HEK293T (cell line): ENCODE measurements around the gene AGTRAP.

Experiments
- CTCF ChIA-PET: fragments of 350-600 bp; formaldehyde crosslinking; extraction: SDS; loops from one replicate; lab custom pipeline; 2021; ENCODE audit warnings: antibody characterized with exemption, inconsistent platforms; lab: Yijun Ruan, JAX
- POLR2A ChIA-PET: fragments of 350-600 bp; formaldehyde crosslinking; extraction: SDS; loops from one replicate; lab custom pipeline; 2020; ENCODE audit warnings: antibody characterized with exemption, inconsistent platforms; lab: Yijun Ruan, JAX
- DNase-seq: peaks from one replicate; pipeline ENCODE4 v3.0.0; 2012; ENCODE audit warnings: mixed read lengths; ENCODE audit errors: extremely low spot score
- ARNT ChIP-seq: fragments of 450-650 bp; IDR thresholded peaks from 2 replicates; pipeline ENCODE4 v1.6.1; 2017; ENCODE audit warnings: mild to moderate bottlenecking
- BHLHE40 ChIP-seq: fragments of 450-650 bp; IDR thresholded peaks from 2 replicates; pipeline ENCODE4 v1.6.1; 2016; ENCODE audit warnings: mild to moderate bottlenecking, moderate library complexity, borderline replicate concordance
- CTBP1 ChIP-seq: fragments of 450-650 bp; IDR thresholded peaks from 2 replicates; pipeline ENCODE4 v1.6.1; 2016; ENCODE audit warnings: borderline replicate concordance
- ELF4 ChIP-seq: fragments of 450-650 bp; IDR thresholded peaks from 2 replicates; pipeline ENCODE4 v1.6.1; 2017; ENCODE audit warnings: antibody characterized with exemption
- FOXA1 ChIP-seq: fragments of 450-650 bp; IDR thresholded peaks from 2 replicates; pipeline ENCODE4 v1.6.1; 2016; ENCODE audit warnings: mild to moderate bottlenecking
- FOXK2 ChIP-seq: fragments of 450-650 bp; IDR thresholded peaks from 2 replicates; pipeline ENCODE4 v1.6.1; 2016; ENCODE audit warnings: mild to moderate bottlenecking
- FOXM1 ChIP-seq: fragments of 450-650 bp; IDR thresholded peaks from 2 replicates; pipeline ENCODE4 v1.6.1; 2017; ENCODE audit warnings: mild to moderate bottlenecking, borderline replicate concordance
- HDGF ChIP-seq: fragments of 450-650 bp; IDR thresholded peaks from 2 replicates; pipeline ENCODE4 v1.6.1; 2017; ENCODE audit warnings: antibody characterized with exemption, borderline replicate concordance
- L3MBTL2 ChIP-seq: fragments of 450-650 bp; conservative IDR thresholded peaks from 2 replicates; pipeline ENCODE4 v1.6.1; 2016; ENCODE audit warnings: mild to moderate bottlenecking
- LEF1 ChIP-seq: fragments of 450-650 bp; IDR thresholded peaks from 2 replicates; pipeline ENCODE4 v1.6.1; 2017; ENCODE audit warnings: mild to moderate bottlenecking, borderline replicate concordance
- NFRKB ChIP-seq: fragments of 450-650 bp; IDR thresholded peaks from 2 replicates; pipeline ENCODE4 v1.6.1; 2016; ENCODE audit warnings: mild to moderate bottlenecking, moderate library complexity
- SP1 ChIP-seq: fragments of 450-650 bp; IDR thresholded peaks from 2 replicates; pipeline ENCODE4 v1.6.1; 2017
- SUZ12 ChIP-seq: fragments of 450-650 bp; IDR thresholded peaks from 2 replicates; pipeline ENCODE4 v1.6.1; 2016; ENCODE audit warnings: mild to moderate bottlenecking
- TARDBP ChIP-seq: fragments of 450-650 bp; IDR thresholded peaks from 2 replicates; pipeline ENCODE4 v1.6.1; 2016
- ZNF384 ChIP-seq: fragments of 450-650 bp; IDR thresholded peaks from 2 replicates; pipeline ENCODE4 v1.6.1; 2016
- TF ChIP-seq, protein P1 (sequence below): fragments of 450-650 bp; IDR thresholded peaks from 2 replicates; pipeline ENCODE4 v1.6.1; 2016

AGTRAP gene

DNA sequence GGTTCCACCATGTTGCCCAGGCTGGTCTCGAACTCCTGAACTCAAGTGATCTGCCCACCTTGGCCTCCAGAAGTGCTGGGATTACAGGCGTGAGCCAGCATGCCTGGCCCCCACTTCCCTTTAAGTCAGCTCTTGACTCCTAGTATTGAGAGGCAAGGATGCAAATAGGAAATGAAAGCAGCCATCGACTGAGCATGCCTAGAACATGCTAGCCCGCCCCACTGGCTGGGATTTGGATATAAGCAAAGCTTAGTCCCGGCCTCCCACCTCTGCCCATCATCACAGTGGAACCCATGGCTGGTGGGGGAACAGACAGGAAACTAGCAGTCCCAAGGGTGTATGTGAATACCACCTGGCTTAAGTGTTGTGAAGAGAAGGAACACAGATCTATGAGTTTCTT lies 36.5 kb downstream of the AGTRAP start:
- DNase-seq: no peak

DNA sequence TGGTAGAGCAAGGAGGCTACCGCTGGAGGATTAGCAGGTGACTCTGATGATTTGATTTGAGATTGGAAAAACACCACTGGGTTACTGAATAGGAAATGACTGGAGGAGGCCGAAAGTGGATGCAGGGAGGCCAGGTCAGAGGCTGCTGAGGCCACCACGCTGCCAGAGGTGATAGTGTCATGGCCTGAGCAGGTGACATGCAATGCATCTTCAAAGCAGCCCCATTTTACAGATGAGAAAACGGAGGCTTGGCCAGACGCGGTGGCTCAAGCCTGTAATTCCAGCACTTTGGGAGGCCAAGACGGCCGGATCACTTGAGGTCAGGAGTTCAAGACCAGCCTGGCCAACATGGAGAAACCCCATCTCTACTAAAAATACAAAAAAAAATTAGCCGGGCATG lies 38.8 kb downstream of the AGTRAP start:
- CTCF ChIA-PET: no interaction called here
- no peak for TF ChIP-seq CTBP1
- TF ChIP-seq HDGF: no peak
- no peak for TF ChIP-seq SP1
- TF ChIP-seq FOXM1: no peak
- TF ChIP-seq NFRKB: no peak
- no peak for TF ChIP-seq ARNT
- no peak for TF ChIP-seq ZNF384
- DNase-seq: no peak
- POLR2A ChIA-PET: no interaction called here

More for the DNA sequence above, 36.5 kb downstream of the AGTRAP start:
- ChIA-PET POLR2A (interaction anchor here (1.1 kb wide), 1 partner anchor 208 kb away, joined by 3 read pairs; the partner anchor contains the start of gene MFN2), CTCF (no interaction called here)
- TF ChIP-seq FOXK2: no peak
- no peak for TF ChIP-seq ELF4
- no peak for TF ChIP-seq SUZ12
- TF ChIP-seq ARNT: no peak
- no peak for TF ChIP-seq TARDBP
- no peak for TF ChIP-seq SP1
- TF ChIP-seq FOXM1: no peak
- TF ChIP-seq L3MBTL2: no peak
- TF ChIP-seq ZNF384: no peak
- no peak for TF ChIP-seq NFRKB
- TF ChIP-seq BHLHE40: no peak
- TF ChIP-seq, protein P1, sequence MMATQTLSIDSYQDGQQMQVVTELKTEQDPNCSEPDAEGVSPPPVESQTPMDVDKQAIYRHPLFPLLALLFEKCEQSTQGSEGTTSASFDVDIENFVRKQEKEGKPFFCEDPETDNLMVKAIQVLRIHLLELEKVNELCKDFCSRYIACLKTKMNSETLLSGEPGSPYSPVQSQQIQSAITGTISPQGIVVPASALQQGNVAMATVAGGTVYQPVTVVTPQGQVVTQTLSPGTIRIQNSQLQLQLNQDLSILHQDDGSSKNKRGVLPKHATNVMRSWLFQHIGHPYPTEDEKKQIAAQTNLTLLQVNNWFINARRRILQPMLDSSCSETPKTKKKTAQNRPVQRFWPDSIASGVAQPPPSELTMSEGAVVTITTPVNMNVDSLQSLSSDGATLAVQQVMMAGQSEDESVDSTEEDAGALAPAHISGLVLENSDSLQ: no peak
- no peak for TF ChIP-seq LEF1

DNA sequence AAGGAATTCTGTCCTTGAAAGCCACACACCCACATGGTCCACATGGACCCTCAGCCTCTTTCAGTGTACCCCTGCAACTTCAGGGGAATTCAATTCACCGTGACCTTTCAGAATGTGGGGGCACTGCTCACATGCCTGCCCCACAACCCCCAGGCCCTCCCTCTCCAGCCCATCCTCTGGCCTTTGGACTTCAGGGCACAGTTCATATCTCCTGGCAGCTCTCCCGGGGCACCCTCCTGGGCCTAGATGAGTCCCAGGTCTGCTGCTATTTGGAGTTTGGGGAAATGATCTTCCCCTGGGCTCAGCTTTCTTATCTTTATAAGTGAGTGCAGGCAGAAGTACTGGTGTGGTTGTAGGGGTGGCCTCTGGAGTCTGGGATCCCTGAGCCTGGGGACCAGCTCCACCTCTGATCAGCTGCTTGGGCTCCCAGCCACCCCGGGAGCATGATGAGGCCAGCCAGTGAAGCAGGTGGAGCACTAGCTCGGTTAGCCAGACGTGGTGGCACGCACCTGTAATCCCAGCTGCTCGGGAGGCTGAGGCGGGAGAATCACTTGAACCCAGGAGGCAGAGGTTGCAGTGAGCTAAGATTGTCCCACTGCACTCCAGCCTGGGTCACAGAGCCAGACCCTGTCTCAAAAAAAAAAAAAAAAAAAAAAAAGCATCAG lies 41.9 kb downstream of the AGTRAP start:
- CTCF ChIA-PET: no interaction called here
- TF ChIP-seq CTBP1 (no peak), L3MBTL2 (no peak), SP1 (no peak), ZNF384 (no peak), FOXM1 (no peak), HDGF (no peak), BHLHE40 (no peak), SUZ12 (no peak), ARNT (no peak), TARDBP (no peak), FOXA1 (no peak), ELF4 (no peak), LEF1 (no peak), FOXK2 (no peak), NFRKB (no peak)
- TF ChIP-seq, protein P1: no peak
- DNase-seq: no peak
- POLR2A ChIA-PET: interaction anchor here (0.5 kb wide), 1 partner anchor 449 kb away, joined by 3 read pairs; no protein-coding TSS in a partner anchor

DNA sequence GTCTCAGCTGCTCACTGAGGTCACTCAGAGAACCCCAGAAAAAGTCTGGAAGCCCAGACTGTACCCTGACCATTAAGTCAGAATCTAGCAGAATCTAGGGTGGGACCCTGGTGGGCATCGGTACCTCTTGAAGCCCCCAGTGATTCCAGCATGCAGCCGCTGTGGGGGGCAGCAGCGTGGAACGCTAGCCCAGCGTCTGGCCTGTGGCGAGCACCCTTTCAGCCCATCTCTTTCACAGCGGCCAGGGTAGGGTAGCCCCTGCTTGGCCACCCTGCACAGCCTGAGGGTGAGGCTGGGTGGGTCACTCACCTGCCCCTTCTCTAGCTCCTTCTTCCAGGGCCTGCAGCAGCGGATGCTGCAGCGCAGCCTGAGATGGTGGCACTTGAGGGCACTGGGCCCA lies 42.4 kb downstream of the AGTRAP start:
- TF ChIP-seq, protein P1: no peak
- no peak for TF ChIP-seq FOXA1
- TF ChIP-seq SP1: no peak
- TF ChIP-seq SUZ12: no peak
- TF ChIP-seq HDGF: no peak
- no peak for TF ChIP-seq BHLHE40
- TF ChIP-seq FOXM1: no peak
- TF ChIP-seq ELF4: no peak
- ChIA-PET POLR2A (no interaction called here), CTCF (no interaction called here)
- DNase-seq: no peak

DNA sequence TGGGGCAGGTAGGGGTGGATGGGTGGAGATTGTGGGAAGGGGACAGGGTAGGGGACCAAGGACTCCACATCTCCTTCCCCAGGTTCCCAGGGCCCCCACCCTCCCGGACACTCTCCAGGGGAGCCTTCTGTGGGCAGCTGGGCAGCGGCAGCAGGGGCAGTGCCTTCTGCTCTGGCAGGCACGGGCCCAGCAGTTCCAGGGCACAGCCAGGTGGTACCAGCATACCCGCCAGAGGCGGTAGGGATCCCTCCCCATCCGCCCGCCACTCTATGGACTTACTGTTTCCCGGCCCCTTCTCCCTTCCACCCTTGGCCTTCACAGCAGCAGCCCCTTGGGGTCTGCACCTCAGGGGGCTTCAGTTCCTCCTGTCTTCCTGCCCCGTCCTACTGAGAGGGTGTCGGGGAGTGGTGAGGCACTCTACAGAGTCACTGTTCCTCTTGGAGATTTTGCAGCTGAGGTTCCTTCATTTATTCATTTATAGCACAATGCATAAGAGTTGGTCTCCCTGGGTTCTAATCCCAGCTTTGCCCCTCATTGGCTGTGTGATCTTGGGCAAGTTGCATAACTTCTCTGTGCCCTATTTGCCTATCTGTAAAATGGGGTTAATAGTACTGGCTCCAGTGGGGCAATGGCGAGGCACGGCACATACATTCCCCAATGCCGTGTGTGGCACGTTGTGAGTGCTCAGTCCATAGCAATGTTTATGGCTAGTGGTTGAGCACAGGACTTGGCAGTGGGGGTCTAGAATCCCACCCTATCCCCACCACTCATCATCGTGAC lies 43.1 kb downstream of the AGTRAP start:
- CTCF ChIA-PET: no interaction called here
- TF ChIP-seq ELF4 (no peak), ARNT (no peak), LEF1 (no peak), ZNF384 (no peak), FOXK2 (no peak), FOXA1 (no peak), BHLHE40 (no peak), CTBP1 (no peak), NFRKB (no peak)
- TF ChIP-seq, protein P1: no peak
- DNase-seq: no peak
- POLR2A ChIA-PET: no interaction called here
